Parathyroid adenoma (tissue), 2 donors: ENCODE data around the gene BORCS5.

Experiments used
- H2AFZ ChIP-seq: fragments of 300-600 bp; sonication (generic); one replicate; pipeline ENCODE4 v1.7.0; 2017; ENCODE audit warnings: antibody characterized with exemption, mild to moderate bottlenecking
- H3K27ac ChIP-seq: fragments of 300-600 bp; sonication (generic); one replicate; pipeline ENCODE4 v1.7.0; 2017
- H3K27me3 ChIP-seq: fragments of 300-600 bp; sonication (generic); one replicate; pipeline ENCODE4 v1.7.0; 2017; ENCODE audit warnings: low read length; ENCODE audit not compliant: control insufficient read depth, insufficient read depth
- H3K36me3 ChIP-seq: fragments of 300-600 bp; sonication (generic); one replicate; pipeline ENCODE4 v1.7.0; 2017; ENCODE audit warnings: low read length; ENCODE audit not compliant: control insufficient read depth, insufficient read depth
- H3K4me1 ChIP-seq: fragments of 300-600 bp; sonication (generic); one replicate; pipeline ENCODE4 v1.7.0; 2017; ENCODE audit warnings: control low read depth
- H3K4me2 ChIP-seq: fragments of 300-600 bp; sonication (generic); one replicate; pipeline ENCODE4 v1.7.0; 2017; ENCODE audit warnings: low read length
- H3K4me3 ChIP-seq: fragments of 300-600 bp; sonication (generic); one replicate; pipeline ENCODE4 v1.7.0; 2017; ENCODE audit warnings: low read depth, low read length
- H3K79me2 ChIP-seq: fragments of 300-600 bp; sonication (generic); one replicate; pipeline ENCODE4 v1.7.0; 2017; ENCODE audit warnings: control low read depth
- H3K9ac ChIP-seq: fragments of 300-600 bp; sonication (generic); one replicate; pipeline ENCODE4 v1.7.0; 2017; ENCODE audit warnings: mild to moderate bottlenecking
- H3K9me3 ChIP-seq: fragments of 300-600 bp; sonication (generic); one replicate; pipeline ENCODE4 v1.7.0; 2017; ENCODE audit warnings: low read length; ENCODE audit not compliant: control insufficient read depth
- CTCF ChIP-seq: fragments of 300-600 bp; sonication (generic); IDR thresholded peaks from one replicate; pipeline ENCODE4 v1.7.0; 2017; ENCODE audit warnings: antibody characterized with exemption, mild to moderate bottlenecking
- donor health status: primary hyperparathyroidism.

Gene BORCS5

DNA sequence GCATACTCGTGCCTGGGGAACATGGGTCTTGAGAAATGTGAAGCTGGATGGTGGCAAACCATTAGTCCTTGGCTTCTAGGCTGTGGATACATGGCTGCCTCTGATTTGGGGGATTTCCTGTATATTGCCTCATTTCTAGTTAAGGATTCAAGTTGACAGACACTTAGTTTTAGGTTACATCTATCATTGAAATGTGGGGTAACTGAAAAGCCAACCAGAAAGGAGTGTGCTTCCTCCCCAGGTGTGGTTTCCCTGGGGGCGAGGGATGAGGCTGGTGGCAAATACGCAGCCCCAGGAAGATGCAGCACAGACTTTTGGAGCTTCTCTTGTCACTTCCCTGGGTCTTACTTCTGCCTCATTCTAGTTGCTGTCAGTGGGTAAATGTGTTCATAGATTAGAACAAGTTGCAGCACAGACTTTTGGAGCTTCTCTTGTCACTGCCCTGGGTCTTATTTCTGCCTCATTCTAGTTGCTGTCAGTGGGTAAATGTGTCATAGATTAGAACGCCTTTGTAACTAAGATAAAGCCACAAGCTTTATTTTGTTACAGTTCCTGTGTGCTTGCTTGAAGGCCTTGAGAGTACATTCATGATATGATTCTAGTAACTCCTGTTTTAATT lies 85.1 kb downstream of the BORCS5 start:
- no peak overlapping the region for H3K9ac ChIP-seq
- H3K27ac ChIP-seq, result peak overlapping the region; percentile 25
- H3K36me3 ChIP-seq, result no peaks in the 10 kb centered on the region
- no peaks in the 10 kb centered on the region for H3K4me1 ChIP-seq
- H2AFZ ChIP-seq, result no peak overlapping the region
- H3K79me2 ChIP-seq, result peaks cover 11% of the 10 kb centered on the region
- no peaks in the 10 kb centered on the region for H3K9me3 ChIP-seq
- H3K27me3 ChIP-seq, result no peaks in the 10 kb centered on the region
- TF ChIP-seq CTCF, result no peak
- H3K4me2 ChIP-seq, result no peak overlapping the region
- no peak overlapping the region for H3K4me3 ChIP-seq

DNA sequence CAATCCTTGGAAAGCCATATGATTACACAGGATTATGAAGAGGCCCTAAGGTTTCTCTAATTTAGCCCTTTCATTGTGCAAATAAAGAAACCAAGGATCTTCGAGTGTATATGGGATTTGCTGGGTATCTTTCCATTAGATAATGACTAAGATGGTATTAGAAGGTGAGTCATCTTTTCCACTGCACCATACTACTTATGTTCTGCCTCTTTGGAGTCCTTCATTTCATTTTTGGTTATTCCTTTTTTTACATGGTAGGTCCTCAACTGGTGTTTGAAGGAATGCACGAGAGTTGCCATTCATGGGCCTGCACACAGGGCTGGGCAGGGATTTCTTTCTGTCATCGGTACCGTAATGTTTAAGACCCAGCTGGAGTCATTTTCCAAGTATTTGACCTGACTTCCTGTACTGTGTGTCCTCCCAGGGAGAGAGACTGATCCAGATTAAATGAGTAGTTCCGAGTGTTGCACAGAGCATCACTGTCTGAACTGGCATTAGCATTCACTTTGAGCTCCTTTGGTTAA lies 85.7 kb downstream of the BORCS5 start:
- peaks cover 11% of the 10 kb centered on the region for H3K79me2 ChIP-seq
- no peak for TF ChIP-seq CTCF
- no peaks in the 10 kb centered on the region for H3K27me3 ChIP-seq
- H3K27ac ChIP-seq, result peak overlapping the region; percentile 25
- H3K4me3 ChIP-seq, result no peak overlapping the region
- no peak overlapping the region for H2AFZ ChIP-seq
- H3K9ac ChIP-seq, result no peak overlapping the region
- no peaks in the 10 kb centered on the region for H3K9me3 ChIP-seq
- H3K36me3 ChIP-seq, result no peaks in the 10 kb centered on the region
- H3K4me2 ChIP-seq, result no peak overlapping the region
- no peaks in the 10 kb centered on the region for H3K4me1 ChIP-seq

DNA sequence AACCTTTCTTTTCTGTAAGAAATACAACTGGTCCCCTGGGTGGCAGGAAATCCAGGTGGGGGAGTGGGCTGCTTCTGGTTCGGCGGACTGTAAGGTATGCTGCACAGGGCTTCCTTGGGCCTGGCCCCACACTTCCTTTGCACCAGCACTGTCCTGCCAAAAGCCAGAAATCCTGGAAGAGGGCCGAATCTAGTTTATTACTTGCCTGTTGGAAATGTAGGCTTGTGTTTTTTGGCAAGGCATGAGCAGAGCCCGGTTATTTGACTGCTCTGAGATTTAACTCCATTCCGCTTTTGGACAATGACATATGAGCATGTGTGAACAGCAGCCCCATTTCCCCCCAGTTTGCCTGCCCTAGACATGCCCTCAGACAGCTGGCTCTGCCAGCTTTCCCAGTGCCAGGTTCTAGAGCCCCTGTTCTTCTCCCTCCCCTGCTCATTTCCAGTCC lies 86.6 kb downstream of the BORCS5 start:
- Histone ChIP-seq H3K27ac (peak overlapping the region; percentile 27), H3K4me2 (no peak overlapping the region)

DNA sequence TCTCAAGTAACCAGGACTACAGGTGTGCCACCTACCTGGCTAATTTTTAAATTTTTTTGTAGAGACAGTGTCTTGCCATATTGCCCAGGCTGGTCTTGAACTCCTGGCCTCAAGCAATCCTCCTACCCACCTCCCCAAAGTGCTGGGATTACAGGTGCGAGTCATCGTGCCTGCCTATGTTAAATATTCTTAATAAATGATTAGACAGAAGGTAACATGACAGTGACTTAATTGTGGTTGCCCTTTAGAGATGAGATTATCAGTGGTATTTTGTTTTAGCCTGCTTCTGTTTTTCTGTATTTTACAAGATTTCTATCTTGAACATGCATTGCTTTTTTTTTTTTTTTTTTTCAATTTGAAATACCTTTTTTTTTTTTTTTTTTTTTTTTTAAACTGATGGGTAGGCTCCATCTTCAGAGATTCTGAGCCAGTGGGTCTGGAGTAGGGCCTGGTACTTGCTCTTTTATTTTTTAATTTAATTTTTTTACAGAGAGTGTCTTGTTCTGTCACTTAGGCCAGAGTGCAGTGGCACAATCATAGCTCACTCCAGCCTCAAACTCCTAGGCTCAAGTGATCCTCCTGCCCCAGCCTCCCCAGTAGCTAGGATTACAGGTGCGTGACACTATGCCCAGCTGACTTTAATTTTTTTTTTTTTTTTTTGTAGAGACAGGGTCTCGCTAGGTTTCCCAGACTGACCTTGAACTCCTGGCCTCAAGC lies 88.4 kb downstream of the BORCS5 start:
- H3K9ac ChIP-seq, result no peak overlapping the region
- no peak overlapping the region for H3K4me2 ChIP-seq
- no peaks in the 10 kb centered on the region for H3K27me3 ChIP-seq
- H3K36me3 ChIP-seq, result no peaks in the 10 kb centered on the region
- no peak for TF ChIP-seq CTCF
- H3K9me3 ChIP-seq, result no peaks in the 10 kb centered on the region
- no peaks in the 10 kb centered on the region for H3K4me1 ChIP-seq
- H2AFZ ChIP-seq, result no peak overlapping the region
- H3K79me2 ChIP-seq, result peaks cover 11% of the 10 kb centered on the region
- no peak overlapping the region for H3K4me3 ChIP-seq
- H3K27ac ChIP-seq, result no peak overlapping the region

More for the DNA sequence above, 86.6 kb downstream of the BORCS5 start:
- no peak for TF ChIP-seq CTCF
- Histone ChIP-seq H3K9ac (no peak overlapping the region), H3K4me3 (no peak overlapping the region), H3K79me2 (peaks cover 11% of the 10 kb centered on the region), H3K27me3 (no peaks in the 10 kb centered on the region), H3K4me1 (no peaks in the 10 kb centered on the region), H3K36me3 (no peaks in the 10 kb centered on the region), H3K9me3 (no peaks in the 10 kb centered on the region), H2AFZ (no peak overlapping the region)

- H3K9me3 ChIP-seq, result no peaks in the 10 kb centered on the region
- H2AFZ ChIP-seq, result no peak overlapping the region
- no peak overlapping the region for H3K4me2 ChIP-seq
- no peaks in the 10 kb centered on the region for H3K4me1 ChIP-seq
- H3K27ac ChIP-seq, result no peak overlapping the region
- no peaks in the 10 kb centered on the region for H3K27me3 ChIP-seq
- H3K36me3 ChIP-seq, result no peaks in the 10 kb centered on the region
- H3K4me3 ChIP-seq, result no peak overlapping the region
- peaks cover 10% of the 10 kb centered on the region for H3K79me2 ChIP-seq
- TF ChIP-seq CTCF, result no peak
- H3K9ac ChIP-seq, result no peak overlapping the region
Observed at GRCh38 chr12:12445882-12446181, 89.0 kb downstream of the BORCS5 start.
